NCI-H2196 (cell line): ENCODE measurements around the gene FAM81A.
"Not testable (repeated sequence)": the region's sequence is repeated elsewhere in the genome, so short reads cannot be mapped to it uniquely, and the experiment has no call there.

Source experiments
- DNase-seq: peaks from one replicate; lab custom pipeline; 2025; ENCODE audit not compliant: unreplicated experiment; lab: John Stamatoyannopoulos, UW

The FAM81A gene

DNA sequence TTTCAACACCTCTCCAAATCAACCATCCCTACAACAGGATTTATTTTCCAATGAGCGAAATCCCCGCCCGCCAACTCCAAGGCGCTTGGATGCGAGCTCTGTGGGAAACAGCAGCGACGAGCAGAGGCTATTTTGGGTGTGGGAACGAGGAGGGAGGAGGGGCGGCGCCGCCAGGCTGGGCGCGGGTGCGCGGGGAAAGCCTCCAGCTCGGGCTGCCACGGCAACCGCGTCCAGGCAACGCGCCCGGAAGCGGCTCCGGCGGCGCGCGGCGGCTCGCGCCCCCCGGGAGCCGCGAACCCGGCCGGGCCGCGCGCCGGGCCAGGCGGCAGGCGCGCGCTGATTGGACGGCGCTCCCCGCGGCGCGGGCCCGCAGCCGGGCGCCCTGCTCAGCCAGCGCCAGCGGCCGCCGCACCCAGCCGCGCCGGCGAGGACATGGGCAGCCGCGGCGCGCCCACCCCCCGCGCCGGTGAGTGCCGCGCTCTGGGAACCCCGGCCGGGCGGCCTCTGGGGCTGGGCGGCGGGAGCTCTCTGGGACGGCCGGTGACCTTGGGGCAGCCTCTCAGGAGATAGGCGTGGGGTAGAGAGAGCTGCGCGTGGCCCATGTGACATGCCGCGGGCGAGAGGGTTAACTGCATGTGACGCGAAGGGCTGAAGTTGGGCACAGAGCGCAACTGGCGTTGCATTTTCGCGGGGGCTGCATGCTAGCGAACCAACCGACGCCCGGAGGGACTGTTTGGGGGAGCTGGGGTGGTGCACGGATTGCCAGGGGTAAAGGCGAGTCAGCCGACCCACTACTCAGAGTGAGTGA is at the start of gene FAM81A:
Gene FAM81A, plus strand, starts transcription at position 370 of the 808 bp plus-strand sequence. CDS start 20,441 bp downstream, outside the sequence.
- DNase-seq: peak; percentile 75

DNA sequence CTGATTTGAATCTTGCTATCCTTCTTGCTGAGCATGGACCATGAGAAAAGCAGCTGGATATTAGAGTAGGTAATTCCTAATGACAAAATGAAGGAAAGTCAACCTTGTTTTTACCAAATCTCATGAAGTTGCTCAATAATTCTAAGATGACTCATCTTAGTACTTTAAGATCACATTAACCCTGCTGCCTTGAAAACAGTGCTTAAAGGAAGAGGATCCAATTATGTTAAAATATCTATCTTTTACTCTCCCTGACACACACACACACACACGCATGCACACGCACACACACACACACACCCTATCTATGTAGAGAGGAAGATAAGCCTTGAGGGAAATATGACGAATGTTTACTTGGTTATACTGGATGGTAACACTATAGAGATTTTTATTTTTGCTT is 49.3 kb upstream of the FAM81A start:
- no peak for DNase-seq

DNA sequence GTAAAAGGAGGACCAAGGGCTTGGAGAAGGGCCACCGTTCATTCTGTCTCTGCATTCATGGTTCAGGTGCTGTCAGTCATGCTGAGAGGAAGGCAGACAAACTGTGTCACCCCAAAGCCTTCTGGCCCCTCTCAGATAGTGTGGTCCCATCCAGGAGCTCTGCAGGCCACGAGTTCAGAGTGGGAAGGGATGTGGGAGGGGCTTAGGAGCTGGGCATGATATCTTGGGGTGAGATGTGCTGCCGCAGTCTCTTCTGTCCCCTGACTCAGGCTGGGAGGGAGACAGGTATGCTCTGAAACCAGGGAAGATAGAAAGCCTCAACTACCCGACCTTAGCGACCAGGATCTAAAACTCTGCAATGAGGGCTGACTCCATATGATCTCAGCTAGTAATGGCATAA is 45.7 kb upstream of the FAM81A start:
- DNase-seq: no peak

DNA sequence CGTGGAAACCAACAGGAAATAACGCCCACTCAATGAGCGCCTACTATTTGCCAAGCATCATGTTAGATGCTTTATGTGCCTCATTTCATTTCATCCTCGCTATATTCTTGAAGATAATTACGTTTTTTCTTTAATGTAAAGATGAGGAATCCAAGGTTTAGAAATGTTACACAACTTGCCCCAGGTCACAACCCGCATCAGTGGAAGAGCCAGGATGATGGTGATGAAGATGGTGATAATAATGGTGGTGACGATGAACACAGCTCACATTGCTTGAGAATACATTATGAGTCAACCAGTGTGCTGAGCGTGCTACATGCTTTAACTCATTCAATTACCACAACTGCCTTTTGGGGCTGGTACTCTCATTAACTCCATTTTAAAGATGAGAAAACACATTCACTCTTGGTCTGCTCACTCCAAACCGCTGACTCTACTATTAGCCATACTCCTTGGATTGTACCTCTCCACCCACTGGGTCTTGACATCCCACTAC is 43.8 kb upstream of the FAM81A start:
- DNase-seq: no peak

DNA sequence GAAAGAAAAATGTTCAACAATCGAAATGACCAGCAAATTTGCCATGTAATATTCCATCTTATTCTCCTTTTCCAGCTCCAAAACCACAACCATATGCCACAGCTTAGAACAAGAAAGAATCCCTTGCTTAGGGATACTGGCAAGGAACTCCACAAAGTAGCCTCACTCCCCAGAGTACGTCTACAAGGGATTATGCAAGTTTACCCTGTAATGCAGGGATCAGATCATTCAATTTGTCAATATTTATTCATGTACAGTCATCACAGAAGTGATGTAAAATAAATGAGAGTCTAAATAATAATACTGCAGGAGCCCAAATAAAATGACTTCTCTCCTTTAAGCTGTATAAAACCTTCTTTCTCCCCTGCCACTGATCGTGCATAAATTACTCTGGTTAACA is 41.8 kb upstream of the FAM81A start:
- DNase-seq: no peak

DNA sequence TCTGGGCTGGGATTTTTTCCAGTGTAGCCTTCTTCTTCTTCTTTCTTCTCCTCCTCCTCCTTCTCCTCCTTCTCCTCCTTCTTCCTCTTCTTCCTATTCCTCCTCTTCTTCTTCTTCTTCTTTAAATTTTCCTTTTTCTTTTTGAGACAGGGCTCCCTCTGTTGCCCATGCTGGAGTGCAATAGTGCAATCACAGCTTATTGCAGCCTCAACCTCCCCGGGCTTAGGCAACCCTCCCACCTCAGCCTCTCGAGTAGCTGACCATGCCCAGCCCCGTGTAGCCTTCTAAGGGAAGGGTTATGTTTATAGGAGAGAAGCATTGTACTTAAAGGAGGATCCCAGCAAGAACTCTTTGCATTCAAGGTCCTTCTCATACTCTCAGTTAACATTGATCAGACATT is 41.3 kb upstream of the FAM81A start:
- no peak for DNase-seq

DNA sequence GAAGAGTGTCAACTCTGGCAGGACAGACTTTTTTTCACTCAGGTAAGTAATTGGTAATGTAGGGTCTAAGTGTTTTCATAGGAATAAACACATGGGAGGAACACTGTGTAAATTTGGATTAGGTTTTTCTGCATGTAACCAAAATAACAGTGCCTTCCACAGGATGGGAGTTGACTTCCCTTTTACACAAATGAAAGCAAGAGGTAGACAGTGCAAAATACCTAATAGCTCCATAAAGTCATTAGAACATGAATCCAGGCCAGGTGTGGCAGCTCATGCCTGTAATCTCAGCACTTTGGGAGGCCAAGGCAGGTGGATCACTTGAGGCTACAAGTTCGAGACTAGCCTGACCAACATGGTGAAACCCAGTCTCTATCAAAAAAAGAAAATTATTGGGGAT is 39.8 kb upstream of the FAM81A start:
- no peak for DNase-seq

DNA sequence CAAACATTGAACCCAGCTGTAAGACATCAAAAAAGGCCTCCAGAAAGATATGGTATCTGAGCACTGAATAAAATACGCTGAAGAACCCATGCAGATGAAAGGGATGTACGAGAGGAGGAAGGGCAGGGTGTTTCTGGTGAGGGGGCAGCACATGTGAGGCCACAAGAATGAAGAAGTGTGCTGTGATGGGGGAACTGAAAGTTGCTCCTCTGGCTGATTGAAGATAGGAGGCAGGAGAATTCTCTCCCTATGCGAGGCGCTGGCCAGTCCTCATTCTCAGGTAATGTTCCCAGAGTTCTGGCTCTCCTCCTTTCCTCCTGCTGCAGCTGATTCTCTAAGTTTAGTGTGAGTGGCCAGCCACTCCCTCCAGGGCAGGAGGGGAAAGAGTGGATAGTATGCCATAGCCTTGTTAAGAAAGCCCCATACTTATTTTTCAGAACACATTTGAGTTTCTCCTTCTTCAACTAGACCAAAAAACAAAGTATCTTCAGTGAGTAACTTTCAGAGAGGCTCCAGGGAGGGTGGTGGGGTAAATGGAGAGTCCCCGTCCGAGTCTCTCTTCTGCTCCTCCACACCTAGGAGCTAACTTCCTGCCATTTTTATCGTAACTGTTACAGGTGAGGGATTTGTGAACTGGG is 38.4 kb upstream of the FAM81A start:
- DNase-seq: no peak

DNA sequence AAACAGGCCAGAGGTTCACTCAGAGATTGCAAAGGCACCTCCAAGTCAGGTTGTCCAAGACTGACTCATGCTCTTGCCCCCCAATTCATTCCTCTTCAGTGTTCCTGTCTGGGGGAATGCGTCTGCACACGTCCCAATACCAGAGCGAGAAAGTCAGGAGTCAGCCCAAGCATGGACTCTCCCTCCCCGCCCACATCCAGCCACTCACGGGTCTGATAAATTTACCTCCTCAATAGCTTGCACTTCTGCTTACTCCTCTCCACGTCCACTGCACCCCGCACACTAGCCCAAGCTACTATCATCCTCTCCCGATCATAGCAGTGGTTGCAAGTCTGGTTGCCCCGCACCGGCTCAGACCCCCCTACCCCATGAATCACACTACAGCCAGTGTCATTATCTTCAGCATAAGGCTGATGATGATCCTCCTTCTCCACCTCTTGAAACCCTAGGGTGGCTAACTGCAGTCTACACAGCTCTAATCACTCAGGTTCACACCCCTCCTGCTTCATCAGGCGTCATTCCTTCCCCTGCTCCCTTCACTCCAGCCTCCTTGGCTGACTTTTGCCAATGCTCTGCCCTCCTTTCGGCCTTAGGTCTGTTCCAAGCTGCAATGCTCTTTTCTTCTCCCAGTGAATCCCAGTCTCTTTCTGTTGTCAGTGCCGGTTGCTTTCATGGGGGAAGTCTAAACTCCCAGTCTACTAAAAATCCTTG is 37.7 kb upstream of the FAM81A start:
- DNase-seq: no peak

DNA sequence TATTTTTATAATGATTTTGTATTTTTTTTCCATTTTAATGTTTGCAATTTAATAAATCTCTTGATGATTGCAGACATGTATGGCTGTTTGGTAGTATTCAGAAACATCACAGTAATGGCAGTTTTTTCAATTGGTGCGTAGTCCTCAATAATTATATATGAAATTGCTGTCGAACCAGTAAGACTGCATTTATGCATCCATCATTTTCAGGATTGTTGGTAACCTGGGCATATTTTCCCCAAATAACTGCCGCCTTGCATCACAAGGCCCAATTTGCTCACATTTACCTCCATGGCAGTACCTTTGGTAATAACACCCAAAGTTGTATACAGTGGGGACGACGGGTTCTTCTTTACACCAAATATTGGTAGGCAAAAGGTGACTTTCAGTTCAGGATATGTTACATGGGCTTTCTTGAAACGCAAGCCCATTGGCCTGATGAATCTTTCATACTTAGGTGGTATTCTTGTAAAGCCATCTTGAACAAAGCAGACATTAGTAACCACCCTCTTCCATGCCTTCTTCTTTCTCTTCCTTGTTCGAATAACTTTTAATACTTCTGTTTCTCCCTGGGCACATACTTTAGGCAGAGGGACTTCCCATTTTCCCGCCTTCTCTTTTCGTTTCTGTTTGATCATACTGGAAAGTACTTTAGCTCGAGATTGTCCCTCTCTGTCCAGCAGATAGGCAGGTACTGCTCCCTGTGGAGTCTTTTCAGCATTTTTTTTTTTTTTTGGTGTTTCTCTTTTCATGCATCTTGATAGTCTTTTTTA is 36.7 kb upstream of the FAM81A start:
- not testable (repeated sequence) for DNase-seq

DNA sequence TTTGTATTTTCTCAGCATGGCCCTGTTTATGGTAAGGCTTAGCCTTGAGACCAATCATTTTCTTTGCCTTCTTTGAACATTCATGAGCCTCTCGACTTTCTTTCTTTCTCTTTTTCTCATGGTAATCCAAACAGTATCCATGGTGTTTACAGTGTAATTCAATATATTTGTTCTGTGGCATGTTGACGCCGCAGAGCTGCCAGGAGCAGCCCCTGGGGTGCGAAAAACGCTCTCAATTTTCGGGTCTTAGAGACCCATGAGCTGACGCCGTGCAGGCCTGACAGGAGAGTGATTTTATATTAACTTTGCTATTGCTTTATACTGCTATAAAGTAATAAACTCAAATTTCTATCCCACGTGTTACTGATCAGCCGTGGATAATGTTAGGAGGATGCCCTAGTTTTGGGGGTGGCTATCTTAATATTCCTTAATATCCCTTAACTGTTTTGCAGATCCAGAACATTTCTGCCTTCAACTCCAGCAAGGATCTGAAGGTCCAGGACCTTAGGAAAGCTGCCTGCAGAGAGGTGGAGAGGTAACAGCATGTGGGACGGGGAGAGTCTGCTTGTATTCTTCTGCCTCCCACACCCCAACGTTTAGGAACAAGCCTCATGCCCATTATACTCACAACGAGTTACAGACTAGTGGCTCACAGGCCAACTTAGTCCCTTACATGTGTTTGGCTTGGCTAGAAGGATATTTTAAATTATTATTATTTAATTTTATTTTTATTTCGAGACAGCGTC is 36.0 kb upstream of the FAM81A start:
- no peak for DNase-seq

DNA sequence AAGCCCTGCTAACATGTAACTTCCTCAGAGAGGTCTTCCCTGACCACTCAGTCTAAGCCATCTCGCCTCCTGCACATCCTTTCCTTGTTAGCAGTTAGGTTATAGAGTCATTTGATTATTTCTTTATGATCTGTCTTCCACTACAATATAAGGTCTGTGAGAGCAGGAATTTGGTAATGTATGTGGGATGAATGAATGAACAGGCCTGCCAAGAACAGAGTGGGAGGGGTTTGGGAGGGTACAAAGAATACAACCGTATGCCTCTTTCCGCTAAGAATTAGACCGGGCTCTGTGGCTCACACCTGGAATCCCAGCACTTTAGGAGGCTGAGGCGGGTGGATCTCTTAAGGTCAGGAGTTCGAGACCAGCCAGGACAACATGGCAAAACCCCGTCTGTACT is 32.9 kb upstream of the FAM81A start:
- DNase-seq: no peak

DNA sequence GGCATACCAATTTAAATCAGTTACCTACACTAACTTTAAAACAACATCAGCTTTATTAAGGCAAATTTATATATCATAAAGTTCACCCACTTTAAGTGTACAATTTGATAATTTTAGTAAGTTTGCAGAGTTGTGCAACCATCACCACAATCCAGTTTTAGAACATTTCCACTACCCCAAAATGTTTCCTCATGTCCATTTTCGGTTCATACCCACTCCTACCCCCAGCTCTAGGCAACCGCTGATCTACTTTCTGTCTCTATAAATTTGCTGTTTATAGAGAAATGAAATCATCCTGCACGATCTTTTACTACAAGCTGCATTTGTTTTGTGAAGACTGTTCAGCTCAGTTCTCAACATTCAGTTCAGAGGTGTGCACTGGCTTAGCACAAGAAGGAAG is 31.5 kb upstream of the FAM81A start:
- DNase-seq: no peak

DNA sequence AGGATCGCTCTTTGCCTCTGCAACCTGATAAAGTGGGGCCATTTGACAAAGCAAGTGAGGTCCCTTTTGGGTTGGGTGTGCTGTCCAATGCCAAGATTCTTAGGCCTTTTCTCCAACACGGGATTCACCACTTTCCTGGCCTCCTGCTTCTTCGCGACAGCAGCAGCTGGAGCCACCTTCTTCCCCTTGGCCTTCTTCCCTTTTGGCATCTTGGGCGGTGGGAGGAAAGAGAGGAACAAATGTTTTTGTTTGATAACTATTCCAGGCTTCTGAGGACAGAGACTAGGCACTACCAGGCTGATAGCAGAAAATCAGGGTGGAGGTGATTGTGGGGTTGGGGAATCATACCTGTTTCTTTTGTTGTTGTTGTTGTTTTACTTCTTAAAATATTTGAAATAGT is 30.0 kb upstream of the FAM81A start:
- DNase-seq: no peak

DNA sequence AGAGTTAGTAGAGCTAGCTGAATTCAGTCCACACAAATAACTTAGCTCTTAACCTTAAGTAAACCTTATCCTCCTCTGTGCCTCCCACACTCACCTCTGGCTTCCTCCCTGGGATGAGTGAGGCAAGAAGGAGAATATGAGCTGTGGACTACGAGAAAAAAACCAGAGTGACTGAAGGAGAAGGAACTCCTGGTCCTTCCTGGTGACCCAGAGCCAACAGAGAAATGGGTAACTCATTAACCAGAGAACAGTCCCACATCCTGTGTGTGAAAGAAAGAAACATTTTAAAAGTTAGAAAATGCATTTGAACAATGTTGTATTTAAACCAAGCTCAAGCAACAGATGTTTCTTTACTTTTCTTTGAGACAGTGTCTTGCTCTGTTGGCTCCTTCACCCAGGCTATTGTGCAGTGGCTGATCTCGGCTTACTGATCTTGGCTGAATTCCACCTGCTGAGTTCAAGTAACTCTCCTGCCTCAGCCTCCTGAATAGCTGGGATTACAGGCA is 27.5 kb upstream of the FAM81A start:
- DNase-seq: no peak

DNA sequence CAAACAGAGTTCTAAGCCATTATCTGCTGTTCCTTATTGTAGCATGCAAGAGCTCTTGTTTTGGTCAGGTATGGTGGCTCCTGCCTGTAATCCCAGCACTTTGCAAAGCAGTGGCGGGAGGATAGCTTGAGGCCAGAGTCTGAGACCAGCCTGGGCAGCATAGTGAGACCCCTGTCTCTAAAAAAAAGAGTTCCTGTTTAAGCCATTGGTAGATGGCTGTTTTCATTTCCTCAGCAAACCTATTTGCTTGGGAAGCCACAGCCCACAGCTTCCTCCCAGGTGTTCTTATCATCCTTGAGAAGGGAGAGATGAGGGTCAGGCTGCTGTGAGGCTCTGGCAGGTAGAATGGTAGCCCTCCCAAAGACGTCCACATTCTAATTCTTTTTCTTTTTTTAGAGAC is 24.4 kb upstream of the FAM81A start:
- DNase-seq: no peak

DNA sequence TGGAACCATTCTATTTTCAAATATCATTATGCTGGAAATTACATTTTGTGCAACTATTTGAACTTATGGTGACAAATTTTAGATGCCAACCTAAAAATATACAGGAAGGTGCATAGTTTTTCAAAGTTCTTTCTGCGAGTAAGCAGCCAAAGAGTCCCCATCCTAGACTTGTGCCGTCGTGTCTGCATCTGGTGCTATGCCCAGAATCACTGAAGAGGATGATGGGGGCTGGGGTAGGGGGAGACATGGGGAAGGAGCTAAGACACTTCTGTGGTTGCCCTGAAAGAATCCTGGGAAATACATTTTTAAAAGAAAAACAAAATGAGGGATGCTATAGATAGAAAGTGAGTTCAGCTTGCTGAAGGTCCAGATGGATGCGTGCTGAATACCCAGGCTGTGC is 21.2 kb upstream of the FAM81A start:
- DNase-seq: no peak

DNA sequence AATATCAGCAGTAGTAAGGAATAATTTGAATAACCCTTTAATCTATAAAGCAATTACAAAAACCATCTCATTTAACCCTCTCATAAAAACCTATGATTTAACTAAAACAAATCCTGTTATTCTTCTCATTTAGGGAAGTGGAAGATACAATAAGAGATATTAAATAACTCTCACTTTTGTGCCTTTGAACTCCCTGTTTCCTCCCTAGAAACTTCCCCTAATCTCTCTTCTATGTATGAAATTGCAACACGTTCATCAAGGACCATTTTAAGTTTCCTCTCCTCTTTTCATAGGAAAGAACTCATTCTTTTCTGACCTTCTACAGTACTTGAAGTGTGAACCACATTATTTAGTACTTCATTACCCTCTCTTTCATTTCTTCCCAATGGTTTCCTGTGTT is 18.8 kb upstream of the FAM81A start:
- DNase-seq: no peak

DNA sequence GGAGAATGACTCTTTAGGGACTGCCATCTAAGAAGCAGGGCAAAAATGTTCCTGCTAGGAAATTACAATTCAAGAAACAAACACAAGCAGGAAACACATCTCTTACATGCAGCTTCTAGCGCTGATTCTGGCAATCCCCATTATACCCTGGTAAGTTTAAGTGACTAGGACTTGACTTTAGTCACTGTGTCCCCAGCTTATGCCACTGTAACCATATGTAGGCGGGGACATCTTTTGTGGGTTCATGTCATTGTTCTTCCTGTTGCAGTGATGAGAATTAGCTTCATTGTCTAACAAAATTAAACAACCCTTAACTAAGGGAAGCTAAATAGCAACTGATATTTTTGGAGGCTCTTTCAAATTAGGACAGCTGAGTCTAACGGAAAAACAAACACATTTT is 17.9 kb upstream of the FAM81A start:
- no peak for DNase-seq

DNA sequence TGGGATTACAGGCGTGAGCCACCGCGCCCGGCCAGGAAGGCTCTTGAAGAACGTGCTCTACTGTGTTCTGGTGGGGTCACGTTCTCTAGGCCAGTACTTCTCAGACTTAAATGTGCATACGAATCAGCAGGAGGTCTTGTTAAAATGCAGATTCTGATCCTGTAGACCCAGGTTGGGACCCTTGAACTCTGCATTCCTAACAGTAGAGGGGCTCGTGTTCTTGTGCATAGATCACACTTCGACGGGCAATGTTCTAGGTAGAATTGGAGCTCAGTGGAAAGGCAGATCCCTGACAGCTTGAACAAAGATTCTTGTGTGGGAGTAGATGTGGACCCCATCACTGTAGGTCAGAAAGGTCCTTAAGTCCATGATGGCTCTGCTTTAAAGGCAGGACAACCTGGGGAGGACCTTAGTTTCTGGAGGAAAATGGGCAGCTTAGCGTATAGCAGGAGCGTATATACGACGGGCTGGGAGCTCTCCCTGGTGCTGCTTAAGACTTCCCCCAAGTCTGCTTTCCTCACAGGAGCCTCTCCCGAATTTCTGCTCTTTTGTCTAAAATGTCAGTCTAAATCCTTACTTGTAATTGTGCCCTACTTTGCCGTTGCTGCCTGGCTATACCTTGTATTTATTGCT is 16.9 kb upstream of the FAM81A start:
- no peak for DNase-seq
